Measurements from ENCODE around the gene MTERF4. TPM values are rescaled to one million over a fixed set of nuclear protein-coding genes. Genes with fewer than 3 reads are reported as not detected.

The MTERF4 gene
- polyA plus RNA-seq, 1 donor from 2014 or later = 142 TPM

GRCh38 chr2:241134711-241135110 is 32.6 kb upstream of the MTERF4 start:
- no peaks in the 10 kb centered on the region for H3K27me3 ChIP-seq (ENCODE audit: insufficient read depth, low read depth, low read length)
- no peaks in the 10 kb centered on the region for H3K36me3 ChIP-seq (ENCODE audit: insufficient read depth, low read length)
- no peaks in the 10 kb centered on the region for H3K79me2 ChIP-seq (replicated peaks; ENCODE audit: insufficient read depth, low read length)
- no peak overlapping the region for H3K4me3 ChIP-seq (ENCODE audit: low read length)
- H3K9me2 ChIP-seq (ENCODE audit: insufficient read depth, low read length) = no peaks in the 10 kb centered on the region
- H3K9ac ChIP-seq (ENCODE audit: low read length) = no peak overlapping the region
- H4K20me1 ChIP-seq (ENCODE audit: insufficient read depth) = no peaks in the 10 kb centered on the region
- H3F3A ChIP-seq (ENCODE audit: insufficient read depth, low read length, poor library complexity, severe bottlenecking) = no peaks in the 10 kb centered on the region
- H3K4me2 ChIP-seq (ENCODE audit: low read length) = no peak overlapping the region
- no peak overlapping the region for H3K27ac ChIP-seq (ENCODE audit: low read length)
- no peaks in the 10 kb centered on the region for H3K9me3 ChIP-seq (ENCODE audit: low read length)
- TF ChIP-seq RAD21 (conservative IDR thresholded peaks at IDR 0.05) (no peak), EP300 (conservative IDR thresholded peaks at IDR 0.05; ENCODE audit: poor library complexity, severe bottlenecking) (no peak), POLR2AphosphoS5 (IDR thresholded peaks at IDR 0.05) (no peak), SMC3 (conservative IDR thresholded peaks at IDR 0.05; ENCODE audit: poor library complexity) (no peak), EZH2 (IDR thresholded peaks at IDR 0.05; ENCODE audit: borderline replicate concordance, insufficient read depth, low read length, poor library complexity, severe bottlenecking) (no peak), TAF1 (IDR thresholded peaks at IDR 0.05; ENCODE audit: low read depth) (no peak), MXI1 (conservative IDR thresholded peaks at IDR 0.05; ENCODE audit: poor library complexity, severe bottlenecking) (no peak)
- TF ChIP-seq, protein P1, sequence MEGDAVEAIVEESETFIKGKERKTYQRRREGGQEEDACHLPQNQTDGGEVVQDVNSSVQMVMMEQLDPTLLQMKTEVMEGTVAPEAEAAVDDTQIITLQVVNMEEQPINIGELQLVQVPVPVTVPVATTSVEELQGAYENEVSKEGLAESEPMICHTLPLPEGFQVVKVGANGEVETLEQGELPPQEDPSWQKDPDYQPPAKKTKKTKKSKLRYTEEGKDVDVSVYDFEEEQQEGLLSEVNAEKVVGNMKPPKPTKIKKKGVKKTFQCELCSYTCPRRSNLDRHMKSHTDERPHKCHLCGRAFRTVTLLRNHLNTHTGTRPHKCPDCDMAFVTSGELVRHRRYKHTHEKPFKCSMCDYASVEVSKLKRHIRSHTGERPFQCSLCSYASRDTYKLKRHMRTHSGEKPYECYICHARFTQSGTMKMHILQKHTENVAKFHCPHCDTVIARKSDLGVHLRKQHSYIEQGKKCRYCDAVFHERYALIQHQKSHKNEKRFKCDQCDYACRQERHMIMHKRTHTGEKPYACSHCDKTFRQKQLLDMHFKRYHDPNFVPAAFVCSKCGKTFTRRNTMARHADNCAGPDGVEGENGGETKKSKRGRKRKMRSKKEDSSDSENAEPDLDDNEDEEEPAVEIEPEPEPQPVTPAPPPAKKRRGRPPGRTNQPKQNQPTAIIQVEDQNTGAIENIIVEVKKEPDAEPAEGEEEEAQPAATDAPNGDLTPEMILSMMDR (IDR thresholded peaks at IDR 0.05; ENCODE audit: poor library complexity, severe bottlenecking) = no peak
- TF ChIP-seq, protein P2, sequence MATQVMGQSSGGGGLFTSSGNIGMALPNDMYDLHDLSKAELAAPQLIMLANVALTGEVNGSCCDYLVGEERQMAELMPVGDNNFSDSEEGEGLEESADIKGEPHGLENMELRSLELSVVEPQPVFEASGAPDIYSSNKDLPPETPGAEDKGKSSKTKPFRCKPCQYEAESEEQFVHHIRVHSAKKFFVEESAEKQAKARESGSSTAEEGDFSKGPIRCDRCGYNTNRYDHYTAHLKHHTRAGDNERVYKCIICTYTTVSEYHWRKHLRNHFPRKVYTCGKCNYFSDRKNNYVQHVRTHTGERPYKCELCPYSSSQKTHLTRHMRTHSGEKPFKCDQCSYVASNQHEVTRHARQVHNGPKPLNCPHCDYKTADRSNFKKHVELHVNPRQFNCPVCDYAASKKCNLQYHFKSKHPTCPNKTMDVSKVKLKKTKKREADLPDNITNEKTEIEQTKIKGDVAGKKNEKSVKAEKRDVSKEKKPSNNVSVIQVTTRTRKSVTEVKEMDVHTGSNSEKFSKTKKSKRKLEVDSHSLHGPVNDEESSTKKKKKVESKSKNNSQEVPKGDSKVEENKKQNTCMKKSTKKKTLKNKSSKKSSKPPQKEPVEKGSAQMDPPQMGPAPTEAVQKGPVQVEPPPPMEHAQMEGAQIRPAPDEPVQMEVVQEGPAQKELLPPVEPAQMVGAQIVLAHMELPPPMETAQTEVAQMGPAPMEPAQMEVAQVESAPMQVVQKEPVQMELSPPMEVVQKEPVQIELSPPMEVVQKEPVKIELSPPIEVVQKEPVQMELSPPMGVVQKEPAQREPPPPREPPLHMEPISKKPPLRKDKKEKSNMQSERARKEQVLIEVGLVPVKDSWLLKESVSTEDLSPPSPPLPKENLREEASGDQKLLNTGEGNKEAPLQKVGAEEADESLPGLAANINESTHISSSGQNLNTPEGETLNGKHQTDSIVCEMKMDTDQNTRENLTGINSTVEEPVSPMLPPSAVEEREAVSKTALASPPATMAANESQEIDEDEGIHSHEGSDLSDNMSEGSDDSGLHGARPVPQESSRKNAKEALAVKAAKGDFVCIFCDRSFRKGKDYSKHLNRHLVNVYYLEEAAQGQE (IDR thresholded peaks at IDR 0.05; ENCODE audit: borderline replicate concordance) = no peak
- H2AFZ ChIP-seq (ENCODE audit: low read depth, low read length) = no peak overlapping the region

- Histone ChIP-seq H3K9me2 (ENCODE audit: insufficient read depth, low read length) (no peaks in the 10 kb centered on the region), H3K4me2 (ENCODE audit: low read length) (no peak overlapping the region), H3K36me3 (ENCODE audit: insufficient read depth, low read length) (no peaks in the 10 kb centered on the region), H3K9me3 (ENCODE audit: low read length) (no peaks in the 10 kb centered on the region), H2AFZ (ENCODE audit: low read depth, low read length) (no peak overlapping the region), H3F3A (ENCODE audit: insufficient read depth, low read length, poor library complexity, severe bottlenecking) (no peaks in the 10 kb centered on the region), H3K27ac (ENCODE audit: low read length) (no peak overlapping the region), H3K79me2 (replicated peaks; ENCODE audit: insufficient read depth, low read length) (no peaks in the 10 kb centered on the region), H4K20me1 (ENCODE audit: insufficient read depth) (no peaks in the 10 kb centered on the region), H3K4me3 (ENCODE audit: low read length) (no peak overlapping the region), H3K27me3 (ENCODE audit: insufficient read depth, low read depth, low read length) (no peaks in the 10 kb centered on the region), H3K9ac (ENCODE audit: low read length) (no peak overlapping the region)
- TF ChIP-seq, protein P1 (IDR thresholded peaks at IDR 0.05; ENCODE audit: poor library complexity, severe bottlenecking) = no peak
- TF ChIP-seq SMC3 (conservative IDR thresholded peaks at IDR 0.05; ENCODE audit: poor library complexity) (no peak), MXI1 (conservative IDR thresholded peaks at IDR 0.05; ENCODE audit: poor library complexity, severe bottlenecking) (no peak), EP300 (conservative IDR thresholded peaks at IDR 0.05; ENCODE audit: poor library complexity, severe bottlenecking) (no peak), TAF1 (IDR thresholded peaks at IDR 0.05; ENCODE audit: low read depth) (no peak), POLR2AphosphoS5 (IDR thresholded peaks at IDR 0.05) (no peak), RAD21 (conservative IDR thresholded peaks at IDR 0.05) (no peak), EZH2 (IDR thresholded peaks at IDR 0.05; ENCODE audit: borderline replicate concordance, insufficient read depth, low read length, poor library complexity, severe bottlenecking) (no peak)
- TF ChIP-seq, protein P2 (IDR thresholded peaks at IDR 0.05; ENCODE audit: borderline replicate concordance) = no peak
These were observed 31.3 kb upstream of the MTERF4 start for GRCh38 chr2:241133436-241133820.
